Stimulated activated CD4-positive, alpha-beta T cell treated with anti-CD3 and anti-CD28 coated beads, Interleukin-1b, Interleukin-23, amount 100 ng/mL, for 24 hours (primary cell): ENCODE data around the gene MYOT.

Experiments
- DNase-seq, 4 experiments: peaks; one replicate each; pipeline ENCODE4 v3.0.0-alpha.2; 2020; ENCODE audit warnings: low read depth in 4 of 4, low spot score in 1 of 4

Gene MYOT, protein sequence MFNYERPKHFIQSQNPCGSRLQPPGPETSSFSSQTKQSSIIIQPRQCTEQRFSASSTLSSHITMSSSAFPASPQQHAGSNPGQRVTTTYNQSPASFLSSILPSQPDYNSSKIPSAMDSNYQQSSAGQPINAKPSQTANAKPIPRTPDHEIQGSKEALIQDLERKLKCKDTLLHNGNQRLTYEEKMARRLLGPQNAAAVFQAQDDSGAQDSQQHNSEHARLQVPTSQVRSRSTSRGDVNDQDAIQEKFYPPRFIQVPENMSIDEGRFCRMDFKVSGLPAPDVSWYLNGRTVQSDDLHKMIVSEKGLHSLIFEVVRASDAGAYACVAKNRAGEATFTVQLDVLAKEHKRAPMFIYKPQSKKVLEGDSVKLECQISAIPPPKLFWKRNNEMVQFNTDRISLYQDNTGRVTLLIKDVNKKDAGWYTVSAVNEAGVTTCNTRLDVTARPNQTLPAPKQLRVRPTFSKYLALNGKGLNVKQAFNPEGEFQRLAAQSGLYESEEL

DNA sequence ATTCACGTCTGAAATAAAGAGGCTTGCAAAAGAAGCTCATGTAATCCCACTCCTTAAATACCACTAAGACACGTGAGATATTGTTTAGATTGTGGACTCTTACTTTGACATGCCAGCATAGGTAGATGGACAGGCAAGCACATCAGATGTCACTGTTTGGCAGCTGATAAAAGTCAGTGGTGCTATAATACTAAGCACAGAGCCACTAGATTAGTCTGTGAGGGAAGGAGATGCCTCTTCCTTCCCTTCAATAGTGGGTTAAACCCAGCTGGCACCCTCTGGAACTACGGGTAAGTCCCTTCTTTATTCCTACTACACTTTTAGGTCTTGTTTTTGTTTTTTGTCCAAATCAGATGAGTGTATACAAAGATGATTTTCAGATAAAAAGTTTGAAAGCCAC is at the start of gene MYOT:
Gene MYOT (plus strand): TSS at position 197 of the 400 bp plus-strand sequence. CDS start 2,792 bp downstream, outside the sequence.
- no peak for DNase-seq

DNA sequence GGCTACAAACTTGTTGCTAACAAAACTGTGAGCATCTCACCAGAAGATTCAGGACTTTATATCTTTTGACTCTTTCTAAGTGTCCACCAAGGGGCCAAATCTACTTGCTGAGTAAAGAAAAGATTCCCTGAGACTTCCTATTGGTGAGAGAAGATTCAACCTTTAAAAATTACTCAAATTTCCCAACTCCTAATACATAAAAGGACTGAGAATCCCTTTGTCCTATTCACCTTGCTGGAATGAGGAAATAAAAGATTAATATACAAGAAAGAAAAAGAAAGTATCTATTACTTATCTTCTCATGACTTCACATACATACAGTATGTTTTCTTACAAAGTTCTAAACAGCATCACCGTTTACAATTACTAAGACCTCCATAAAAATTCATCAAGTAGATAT is 47.9 kb upstream of the MYOT start:
- no peak for DNase-seq

DNA sequence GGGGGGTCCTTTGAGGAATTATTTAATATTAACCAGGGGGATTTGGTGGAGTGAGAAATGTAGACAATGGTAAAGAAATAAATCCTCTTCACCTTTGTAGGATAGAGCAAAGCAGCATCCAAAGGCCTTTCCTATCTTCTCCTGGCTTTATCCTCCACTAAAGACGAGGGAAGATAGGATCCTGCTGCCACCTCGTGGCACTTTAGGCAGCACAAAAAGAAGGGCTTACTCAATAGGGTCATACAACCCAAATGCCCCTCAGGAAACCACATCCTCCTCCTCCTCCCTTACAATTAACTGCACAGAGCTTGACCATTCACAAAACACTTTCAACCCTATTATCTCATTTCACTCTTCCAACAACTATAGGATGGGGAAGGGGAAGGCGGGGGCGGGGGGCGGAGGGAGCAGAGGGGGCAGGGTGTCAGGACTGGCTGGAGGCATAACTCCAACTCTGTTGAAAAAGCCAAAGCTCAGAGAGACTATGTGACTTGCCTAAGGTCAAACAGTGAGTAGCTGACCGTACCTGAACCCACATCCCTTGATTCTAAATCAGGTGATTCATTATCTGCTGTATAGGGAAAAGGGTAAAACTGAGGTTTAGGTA is 45.4 kb upstream of the MYOT start:
- DNase-seq: no peak

DNA sequence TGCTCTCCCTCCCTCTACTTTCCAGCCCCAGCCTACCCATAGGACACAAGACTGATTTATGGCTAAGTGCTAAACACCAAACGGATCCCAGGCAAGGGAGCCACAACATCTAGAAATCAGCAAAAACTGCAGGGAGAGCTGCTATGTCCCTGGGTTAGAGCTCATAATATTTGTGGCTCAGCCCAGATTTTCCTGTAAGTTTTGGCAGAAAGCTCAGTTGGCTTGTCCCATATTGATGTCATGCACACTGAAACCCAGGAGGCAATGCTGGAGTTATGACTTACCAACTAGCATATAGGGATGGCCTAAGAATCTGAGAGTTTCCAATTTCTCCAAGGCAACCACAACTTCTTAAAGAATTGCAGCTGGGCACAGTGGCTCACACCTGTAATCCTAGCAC is 44.7 kb upstream of the MYOT start:
- no peak for DNase-seq

DNA sequence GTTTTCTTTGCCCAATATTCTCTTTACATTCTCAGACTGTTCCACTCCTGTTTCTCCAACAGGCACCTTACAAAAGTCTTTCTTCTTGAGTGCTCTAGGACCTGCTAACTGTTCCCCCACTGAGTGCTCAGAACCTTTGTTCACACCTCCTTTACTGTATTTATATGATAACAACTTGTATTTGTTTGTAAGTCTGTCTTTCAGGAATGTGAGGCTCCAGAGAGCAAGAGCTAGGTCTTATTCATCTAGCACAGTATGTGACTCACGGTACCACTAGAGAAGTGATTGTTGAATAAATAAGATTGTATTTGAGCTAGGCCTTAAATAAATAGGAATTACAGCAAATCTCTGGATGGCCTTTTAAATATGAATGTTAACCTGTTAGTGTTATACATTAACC is 42.5 kb upstream of the MYOT start:
- no peak for DNase-seq

DNA sequence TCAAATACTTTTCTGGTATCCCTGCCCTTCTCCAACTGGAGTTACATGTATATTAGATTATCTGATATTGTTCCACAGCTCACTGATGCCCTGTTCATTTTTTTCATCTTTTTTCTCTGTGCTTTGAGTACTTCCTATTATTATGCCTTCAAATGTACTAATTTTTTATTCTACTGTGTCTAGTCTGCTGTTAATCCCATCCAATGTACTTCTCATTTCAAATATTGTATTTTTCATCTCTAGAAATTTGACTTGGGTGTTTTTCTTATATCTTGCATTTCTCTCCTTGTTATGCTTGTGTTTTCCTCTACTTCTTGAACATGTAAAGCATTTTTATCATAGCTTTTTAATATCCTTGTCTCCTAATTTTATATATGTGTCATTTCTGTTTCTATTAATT is 41.6 kb upstream of the MYOT start:
- DNase-seq: no peak

DNA sequence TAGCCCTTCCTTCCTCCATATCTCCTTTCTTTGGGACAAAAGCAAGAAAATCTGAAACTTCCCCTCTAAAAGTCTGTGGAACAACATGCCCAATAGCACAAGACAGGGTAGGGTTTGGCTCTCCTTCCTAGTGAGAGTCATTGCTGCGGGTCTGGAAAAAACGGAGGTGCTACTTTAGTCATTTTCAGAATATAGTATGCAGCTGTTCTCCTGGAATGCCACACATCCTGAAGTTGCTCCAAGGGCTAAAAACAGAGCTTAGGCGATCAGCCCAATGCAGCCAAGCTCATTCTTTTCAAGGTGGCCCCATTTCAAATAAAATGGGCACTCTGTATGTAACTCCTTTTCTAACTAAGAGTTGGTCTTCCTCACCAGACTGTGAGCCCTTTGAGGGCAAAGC is 39.5 kb upstream of the MYOT start:
- DNase-seq: no peak

DNA sequence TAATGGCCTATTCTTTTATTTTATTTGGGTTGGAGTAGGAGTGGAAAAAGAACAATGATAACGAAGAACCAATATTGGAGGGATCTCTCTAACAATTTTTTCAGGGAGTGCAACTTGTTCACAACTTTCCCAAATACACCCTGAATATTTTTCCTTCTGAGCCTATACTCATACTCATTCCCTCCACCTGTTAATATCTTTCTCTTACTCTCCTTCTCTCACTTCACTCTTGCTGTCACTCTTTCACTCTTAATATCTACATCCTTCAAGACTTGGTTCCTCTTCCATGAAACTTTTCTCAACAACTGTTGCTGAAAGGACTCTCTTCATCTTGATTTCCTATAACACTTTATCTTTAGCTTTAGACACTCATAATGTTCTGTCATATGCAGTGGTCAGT is 39.0 kb upstream of the MYOT start:
- DNase-seq: no peak

DNA sequence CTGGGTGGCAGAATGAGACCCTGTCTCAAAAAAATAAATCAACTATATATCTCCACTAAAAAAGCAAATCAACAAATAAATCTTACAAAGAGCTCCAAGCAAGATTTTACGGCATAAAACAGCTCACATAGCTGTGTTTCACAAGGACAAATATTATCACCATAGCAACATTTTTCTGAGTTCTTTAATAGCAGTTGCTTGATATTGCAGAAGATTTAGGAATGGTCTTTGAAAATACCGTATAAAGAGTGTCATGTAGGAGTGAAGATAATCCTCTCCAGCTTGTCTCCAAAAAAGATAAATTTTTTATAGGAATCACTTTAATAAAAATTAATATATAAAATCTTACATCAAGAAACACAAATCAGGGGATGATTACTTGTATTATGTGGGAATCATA is 36.6 kb upstream of the MYOT start:
- no peak for DNase-seq

DNA sequence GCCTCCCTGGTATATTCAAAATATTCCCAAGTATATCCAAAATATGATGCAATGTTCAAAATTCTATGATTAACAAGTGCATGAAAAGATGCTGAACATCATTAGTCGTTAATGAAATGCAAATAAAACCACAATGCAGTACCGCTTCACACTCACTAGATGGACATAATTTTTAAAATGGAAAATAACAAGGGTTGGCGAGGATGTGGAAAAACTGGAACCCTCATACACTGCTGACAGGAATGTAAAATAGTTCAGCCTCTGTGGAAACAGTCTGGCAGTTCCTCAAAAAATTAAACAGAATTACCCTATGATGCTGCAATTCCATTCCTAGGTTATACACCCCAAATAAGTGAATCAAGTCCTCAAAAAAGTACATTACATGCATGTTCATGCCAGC is 36.1 kb upstream of the MYOT start:
- DNase-seq: no peak

DNA sequence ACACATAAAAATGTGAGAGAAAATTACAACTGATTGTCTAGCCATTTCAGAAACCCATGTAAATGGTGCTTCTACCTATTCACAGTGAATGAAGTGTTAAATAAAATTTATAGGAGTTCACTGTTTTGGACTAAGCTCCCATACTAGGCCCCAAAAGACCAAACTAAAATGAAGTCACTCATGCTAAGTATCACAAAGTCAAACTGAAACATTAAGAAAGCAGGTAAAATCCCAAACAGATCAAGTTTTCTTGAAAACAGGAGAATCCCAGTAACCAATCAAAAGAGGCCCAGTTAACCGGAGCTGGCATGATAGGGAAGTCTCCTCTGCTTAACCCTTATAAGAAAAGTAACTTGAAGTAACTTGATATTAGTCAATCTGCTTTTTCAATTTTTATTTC is 35.2 kb upstream of the MYOT start:
- no peak for DNase-seq

DNA sequence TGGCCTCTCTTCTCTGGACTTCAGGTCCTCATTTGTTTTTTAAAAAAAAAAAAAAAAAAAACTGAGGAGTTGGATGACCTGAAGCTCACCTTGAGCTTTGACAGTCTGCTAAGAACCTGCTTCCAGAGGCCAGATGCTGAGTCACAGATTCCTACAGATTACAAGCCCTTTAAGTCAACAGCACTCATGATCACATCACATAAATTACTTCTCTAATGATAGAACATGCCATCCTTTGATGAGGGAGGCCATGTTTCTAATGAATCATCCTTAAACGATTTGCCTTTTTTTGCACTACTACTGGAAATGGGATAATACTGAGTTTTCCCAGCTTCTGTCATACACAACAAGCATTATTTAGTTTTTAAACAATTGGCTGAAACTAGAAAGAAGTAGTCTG is 34.2 kb upstream of the MYOT start:
- no peak for DNase-seq

DNA sequence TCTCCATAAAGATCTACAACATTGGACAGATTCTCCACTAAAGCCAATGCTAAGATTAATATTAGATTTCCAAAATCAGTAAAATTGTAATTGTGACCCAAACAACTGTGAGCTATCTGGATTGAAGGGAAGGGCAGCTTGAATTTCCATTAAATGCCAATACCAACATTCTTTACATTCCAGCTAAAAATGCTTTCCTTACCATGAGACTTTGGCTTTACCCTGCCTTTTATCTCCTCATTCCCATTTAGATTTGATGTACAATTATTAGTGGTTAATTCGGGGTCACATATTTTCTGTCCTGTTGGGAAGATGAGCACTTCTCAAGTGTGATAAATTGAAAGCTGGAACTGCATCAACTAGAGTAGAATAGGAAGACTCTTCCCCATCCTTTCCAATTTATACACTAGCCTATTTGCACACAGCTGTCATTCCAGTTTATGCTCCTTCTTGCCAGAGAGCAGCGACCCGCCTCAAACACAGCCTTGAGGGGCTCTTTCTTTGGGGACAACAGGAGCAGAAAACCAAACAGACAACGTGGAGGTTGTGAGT is 33.1 kb upstream of the MYOT start:
- DNase-seq: no peak

DNA sequence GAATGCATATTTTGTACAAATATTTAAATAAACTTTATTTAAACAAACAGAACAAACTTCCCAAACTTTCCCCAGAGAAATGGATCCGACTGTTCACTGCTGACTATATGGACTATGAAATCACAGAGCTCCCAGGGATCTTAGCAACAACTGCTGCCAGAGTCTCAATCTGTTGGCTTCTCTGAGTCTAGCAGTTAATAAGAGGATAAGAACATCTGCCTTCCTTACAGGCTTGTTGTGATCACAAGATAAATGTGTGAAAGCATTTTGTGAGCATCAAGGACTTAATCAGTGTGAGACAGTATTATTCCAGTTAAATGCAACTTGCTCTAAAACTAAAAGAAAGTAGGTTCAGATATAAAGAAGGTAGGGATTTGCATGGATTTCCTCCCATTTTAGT is 31.4 kb upstream of the MYOT start:
- no peak for DNase-seq

DNA sequence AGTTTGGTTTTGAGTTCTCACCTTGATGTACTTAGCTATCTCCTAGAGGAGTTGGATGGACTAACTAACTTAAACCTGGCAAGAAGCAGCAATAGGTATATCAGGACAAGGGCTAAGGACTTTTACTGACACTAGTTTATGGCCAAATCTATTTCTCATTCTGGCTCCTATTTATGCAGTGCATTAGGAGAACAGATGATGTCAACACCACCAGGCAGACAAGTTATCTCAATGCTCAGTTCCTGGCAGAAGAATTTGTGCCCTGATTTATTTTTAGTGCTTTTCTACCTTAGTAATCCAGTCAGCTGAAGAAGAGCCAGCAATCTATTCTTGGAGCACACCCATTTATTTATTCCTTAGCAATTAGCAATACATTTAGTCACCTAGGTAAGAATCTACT is 30.7 kb upstream of the MYOT start:
- DNase-seq: no peak

DNA sequence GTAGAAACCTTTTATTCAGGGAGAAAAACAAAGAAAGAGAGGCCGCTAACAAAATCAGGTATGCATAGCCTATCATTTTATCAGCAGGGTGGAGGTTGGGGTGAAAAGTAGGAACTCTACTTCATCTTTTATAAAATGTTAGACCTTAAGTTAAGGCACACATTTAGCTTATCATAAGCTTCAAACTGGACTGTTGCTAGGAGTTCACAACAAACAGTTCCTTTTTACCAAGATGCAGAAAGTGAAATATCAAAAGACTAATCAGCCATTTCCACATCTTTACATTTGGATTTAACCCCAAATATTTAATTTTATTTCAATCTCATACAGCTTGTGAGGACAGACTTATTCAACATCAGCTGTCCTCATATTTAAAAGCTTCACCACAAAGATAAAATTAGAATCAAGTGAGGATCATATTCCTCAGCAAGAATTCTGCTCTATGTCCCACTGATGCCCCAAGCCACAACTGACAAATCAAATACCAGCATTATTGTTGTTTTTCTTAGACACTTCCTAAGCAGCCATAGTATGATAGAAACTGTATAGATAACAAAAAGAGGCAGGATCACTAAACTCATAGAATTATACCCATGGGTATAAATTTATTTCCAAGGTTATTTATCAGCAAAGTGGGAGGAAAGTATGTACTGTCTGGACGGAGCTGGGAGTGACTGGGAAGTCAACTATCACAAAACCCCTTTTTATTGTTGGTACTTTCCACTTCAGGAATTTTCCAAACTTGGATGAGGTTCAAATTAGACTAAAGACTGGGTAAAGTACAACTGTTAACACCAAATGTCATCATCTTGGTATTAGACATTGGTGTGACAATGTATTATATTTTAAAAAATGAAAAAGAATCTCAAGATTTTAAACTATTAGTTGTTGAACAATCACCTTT is 29.9 kb upstream of the MYOT start:
- DNase-seq: no peak

DNA sequence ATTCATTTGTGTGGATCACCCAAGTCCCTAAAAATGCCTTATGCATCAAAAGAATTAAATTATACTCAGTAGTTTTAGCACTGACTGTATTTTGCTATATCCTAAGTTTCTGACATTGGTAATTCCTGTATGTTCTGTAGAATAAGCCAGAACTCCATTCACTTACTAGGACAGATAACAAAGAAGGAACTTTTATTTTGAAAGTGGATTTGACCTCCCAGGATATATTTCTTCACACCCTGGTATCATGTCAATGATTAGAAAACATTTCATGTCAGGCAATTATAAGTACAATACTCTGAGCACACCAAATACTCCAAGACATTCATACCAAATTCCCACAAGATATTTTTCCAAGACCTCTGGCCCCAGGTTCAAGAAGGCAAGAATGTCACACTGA is 28.7 kb upstream of the MYOT start:
- DNase-seq: no peak

DNA sequence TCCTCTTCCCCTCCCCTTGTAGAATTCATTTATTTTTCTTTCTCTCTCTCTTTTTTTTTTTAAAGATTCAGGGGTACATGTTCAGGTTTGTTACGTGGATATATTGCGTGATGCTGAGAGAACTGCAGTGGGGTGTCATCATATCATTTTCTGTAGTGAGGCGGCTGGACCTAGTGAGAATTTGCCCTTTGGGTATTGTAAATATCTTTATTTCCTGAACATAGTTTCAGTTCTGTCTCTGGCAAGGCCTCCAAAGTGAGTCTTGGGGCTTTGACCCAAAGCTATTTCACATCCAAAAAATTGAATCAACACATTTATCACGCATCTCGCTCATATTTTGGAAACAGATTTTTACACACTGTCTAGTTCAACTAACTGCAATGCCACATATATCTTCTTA is 25.4 kb upstream of the MYOT start:
- DNase-seq: no peak

DNA sequence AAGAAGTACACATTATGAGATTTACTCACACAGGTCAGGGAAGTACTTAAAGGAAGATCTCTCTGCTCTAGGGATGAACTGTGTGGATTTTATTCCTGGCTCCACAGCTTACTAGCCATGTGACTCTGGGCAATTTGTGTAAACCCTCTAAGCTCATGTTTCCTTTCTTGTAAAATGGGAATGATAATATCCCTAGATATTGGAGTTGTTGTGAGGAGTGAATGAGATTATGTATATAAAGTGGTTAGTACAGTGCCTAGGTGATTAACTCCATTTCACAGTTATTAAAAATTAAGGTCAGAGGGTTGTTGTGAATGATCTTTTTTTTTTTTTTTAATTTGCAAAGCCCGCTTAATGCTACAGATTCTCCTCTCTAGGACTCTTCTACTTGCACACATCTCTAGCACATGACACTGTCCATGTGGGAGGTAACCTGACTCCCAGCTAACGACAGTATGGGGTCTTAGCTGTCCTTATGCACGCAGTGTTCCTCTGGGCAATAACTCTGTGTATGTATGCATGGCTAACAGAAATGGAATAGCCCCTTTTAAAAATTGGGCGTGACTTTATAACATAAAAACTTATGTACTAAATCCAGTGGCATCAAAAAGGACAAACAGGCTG is 23.9 kb upstream of the MYOT start:
- no peak for DNase-seq

DNA sequence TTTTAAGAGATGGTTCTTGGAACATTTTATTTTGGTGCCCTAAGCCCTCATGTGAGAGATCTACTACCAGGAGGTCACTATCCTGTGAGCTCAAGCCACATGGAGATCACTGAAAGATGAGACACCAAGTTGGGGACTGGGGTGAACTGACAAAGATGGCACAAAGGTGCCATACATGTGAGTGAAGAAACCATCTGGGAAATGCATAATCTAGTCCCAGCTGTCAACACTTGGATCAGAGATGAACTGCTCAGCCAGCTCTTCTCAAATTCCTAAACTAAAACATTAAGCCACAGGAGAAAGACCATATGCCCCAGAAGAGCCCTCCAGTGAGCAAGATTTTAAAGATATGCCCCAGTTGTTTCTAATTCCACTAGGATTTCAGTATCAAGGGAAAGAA is 22.2 kb upstream of the MYOT start:
- no peak for DNase-seq

DNA sequence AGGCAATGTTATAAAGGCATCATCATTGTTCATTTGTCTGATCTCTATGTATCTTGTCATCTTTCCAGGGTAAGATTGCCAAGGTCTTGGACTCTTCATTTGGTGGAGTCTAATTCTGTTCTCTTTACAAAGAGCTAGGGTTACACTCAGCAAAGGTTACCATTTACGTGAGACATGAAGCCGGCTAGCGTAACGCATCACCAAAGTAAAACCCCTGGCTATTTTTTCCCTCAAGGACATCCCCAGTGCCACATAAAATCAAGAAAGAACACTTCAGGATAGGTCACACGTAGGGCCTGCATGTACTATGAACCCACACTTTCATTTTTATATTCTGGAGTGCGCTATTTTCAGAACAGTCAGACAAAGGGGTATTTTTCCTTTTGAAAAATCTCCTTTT is 20.0 kb upstream of the MYOT start:
- DNase-seq: no peak
